HG03457 (cell line): ENCODE results near the gene CHCHD4.
"Not testable (repeated sequence)": the region's sequence is repeated elsewhere in the genome, so short reads cannot be mapped to it uniquely, and the experiment has no call there.

Experiments used
- ATAC-seq: cut with Tn5 transposase; IDR thresholded peaks from one replicate; pipeline ENCODE4 v1.9.1; 2021; ENCODE audit warnings: moderate number of reproducible peaks; ENCODE audit not compliant: unreplicated experiment

Gene CHCHD4

DNA sequence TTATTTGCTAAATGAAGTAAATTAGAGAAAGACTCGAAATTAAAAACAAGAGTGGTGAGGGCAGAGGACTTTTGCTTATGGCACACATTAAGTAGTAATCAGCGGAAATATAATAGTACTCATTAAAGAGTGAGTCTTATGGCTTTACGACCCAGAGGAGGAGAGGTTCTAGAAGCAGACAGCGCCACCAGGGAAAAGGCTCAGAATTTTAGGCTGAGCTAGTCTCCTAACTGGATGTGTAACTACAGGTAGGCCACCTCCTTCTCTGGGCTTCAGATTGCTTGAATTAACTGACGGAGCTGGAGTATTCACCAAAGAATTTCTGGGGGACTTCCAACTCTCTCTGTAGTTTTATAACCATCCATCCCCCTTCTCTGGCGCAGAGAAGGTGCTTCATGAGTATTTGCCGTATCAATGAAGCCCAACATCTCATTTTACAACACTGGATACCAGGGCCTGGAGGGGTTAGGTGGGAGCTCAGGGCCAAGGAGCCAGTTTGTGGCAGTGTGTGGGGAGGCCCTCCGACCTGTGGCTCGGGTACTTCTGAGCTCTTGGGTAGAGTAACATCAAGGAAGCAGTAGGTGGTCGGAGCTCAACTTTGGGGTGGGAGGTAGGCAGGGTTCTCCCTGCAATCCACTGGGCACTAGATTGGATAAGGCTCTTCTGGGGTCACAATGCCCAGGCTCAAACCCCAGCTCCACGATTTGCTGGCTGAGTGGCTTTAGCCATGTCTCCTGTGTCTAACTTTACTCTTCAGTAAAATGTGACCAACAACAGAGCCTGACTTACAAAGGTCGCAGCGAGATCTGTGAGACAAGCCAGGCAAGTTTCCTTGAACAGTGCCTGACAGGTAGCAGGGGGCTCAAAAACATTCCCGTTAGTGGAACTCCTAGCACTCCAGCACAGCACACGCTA, 1.1 kb downstream of the CHCHD4 start:
- no peak for ATAC-seq

DNA sequence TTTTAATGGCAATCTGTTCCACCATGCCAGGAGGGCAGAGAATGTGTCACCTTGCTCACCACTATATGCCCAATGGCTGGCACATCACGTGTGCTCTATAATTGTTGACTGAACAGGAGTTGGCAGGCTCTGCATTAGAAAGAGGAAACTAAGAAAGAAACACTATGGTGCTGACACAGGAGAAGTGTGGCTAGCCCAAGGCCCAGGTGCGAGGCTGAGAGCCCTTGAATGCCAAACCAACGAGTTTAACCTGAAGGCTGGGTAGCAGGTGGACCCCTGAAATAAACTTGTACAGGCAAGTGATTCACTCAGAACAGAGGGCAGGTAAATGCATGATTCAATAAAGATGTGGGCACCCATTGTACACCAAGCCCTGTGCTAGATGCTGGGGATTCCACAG, 2.4 kb downstream of the CHCHD4 start:
- ATAC-seq: no peak

DNA sequence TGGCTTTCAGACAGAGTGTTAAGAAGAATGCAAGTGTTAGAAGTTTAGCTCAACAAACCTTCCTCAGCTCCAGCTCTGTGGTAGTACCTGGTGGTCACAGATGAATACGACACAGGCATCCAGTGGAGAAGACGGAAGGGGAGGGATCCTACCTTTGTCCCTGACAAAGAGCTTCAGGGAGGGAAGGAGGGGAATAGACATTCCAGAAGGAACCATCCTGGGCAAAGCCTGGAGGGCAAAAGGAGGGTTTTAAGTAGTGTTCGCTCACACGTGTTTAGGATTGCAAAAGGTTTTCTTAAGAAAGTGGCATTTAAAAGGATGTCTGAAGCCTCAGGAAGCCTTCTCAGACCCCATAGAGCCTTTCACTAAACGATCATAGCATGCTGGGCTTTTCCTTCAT, 2.8 kb downstream of the CHCHD4 start:
- ATAC-seq: no peak

DNA sequence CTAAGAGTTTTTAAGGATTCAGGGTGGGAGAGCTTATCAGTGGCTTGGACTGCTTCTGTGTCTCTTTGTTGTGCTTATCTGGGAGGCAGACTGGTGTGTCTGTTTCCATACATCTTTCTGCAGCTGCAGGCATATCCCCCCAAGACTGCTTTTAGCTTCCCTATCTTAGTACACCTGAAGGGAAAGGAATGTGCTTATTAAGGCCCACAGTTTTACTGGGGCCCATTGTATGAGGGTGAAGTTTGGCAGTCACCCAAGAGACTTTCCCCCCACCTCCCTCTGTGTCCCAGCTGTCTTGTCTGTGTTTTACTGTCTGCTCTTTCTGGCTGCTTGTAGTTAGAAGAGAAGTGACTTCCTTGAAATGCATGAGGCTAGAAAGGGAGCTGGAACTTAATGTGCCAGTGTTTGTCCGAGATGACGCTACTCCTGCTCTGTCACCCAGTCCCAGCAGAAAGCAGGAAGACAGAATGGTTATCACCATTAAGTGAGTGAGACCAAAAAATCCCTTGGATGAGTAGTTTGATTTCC, 3.7 kb downstream of the CHCHD4 start:
- not testable (repeated sequence) for ATAC-seq

DNA sequence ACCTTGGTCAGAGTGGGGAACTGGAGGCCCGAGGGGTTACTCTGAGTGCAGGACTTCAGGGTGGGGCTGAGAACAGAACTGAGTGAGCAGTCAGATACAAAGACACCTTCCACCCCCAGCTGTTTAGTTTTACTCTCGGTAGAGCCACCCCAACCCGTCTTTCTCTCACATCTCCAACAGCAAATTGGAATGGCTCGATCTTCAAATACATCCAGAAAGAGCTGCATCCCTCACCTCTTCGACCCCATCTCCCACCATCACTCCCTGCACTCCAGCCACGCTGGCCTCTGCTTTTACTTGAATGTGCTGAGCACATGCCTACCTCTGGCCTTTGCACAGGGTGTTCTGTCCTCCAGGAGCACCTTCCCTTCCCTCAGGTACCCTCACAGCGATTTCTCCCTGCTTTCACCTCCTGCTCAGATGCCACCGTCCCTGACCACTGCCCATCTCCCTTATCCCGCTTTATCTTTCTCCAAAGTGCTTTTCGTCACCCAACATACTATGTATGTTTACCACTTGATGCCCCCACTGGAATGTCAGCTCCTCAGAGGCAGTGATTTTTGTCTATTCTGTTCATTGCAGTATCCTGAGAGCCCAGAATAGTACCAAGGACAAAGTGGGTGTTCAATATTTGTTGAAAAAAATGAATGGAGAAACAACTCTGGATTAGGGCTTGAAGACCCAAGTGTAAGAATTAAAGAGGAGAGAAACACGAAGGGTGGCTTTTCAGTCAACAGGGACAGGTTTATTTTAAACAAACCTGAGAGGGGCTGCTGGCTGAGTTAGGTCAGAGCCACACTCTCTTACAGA, 4.4 kb downstream of the CHCHD4 start:
- ATAC-seq: no peak

DNA sequence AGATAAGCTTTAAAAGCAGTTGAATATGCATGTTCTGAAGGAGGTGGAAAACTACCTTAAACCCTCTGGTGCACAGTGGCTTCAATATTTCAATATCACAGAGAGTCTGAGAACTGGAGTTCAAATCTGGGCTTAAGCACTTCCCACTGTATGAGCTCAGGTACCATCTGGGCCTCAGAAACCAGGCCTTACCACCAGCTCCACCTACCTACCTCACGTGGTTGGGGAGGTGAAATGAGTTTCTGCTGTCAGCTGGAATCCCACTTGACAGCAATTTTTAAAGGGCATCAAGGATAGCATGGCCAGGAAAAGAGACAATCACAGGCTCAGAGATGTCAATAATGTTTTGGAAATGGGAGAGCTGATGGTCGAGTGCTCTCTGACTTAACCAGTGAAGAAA, 5.0 kb downstream of the CHCHD4 start:
- ATAC-seq: no peak

DNA sequence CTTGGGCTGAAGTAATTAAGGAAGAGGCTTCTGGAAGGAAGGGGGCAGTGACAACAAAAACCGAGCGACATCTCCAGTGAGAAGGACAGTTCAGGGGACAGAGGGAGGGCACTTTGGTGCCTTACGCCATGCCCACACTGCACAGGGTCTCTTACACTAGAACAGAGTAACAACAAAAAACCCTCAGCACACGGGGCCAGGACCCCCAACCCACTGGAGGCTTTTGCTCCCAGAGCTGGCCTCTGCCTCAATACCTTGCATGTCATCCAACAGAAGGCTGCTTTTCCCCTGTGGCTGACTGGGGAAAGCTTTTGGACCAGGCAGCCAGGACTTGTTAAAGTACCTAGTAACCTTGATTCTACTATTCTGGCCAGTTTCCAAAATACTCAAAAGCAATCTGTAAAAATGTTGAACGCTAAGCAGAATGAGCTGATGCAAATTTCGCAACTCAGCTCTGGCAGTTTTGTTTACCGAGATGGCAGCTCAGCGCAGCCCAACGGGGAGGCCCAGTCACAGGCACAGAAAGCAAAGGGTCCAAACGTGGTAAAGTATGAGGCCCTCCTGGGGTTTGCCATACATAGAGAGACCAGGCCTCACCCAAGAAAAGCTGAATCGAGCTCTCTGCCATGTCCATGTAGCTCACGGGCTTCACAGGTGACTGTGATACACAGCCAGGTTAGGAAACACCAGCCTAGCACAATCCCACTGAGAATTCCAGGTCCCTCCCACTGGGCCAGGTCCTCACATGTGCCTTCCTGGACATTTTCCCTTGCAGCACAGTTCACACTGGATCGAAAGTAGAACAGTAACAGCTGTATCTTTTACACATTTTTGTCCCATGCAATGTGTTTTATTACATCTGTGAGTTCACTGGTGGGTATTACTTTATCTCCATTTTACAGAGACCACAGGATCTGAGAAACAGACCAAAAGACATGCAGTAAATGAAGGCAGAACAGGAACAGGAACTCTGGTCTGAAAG, 6.0 kb downstream of the CHCHD4 start:
- ATAC-seq: no peak

DNA sequence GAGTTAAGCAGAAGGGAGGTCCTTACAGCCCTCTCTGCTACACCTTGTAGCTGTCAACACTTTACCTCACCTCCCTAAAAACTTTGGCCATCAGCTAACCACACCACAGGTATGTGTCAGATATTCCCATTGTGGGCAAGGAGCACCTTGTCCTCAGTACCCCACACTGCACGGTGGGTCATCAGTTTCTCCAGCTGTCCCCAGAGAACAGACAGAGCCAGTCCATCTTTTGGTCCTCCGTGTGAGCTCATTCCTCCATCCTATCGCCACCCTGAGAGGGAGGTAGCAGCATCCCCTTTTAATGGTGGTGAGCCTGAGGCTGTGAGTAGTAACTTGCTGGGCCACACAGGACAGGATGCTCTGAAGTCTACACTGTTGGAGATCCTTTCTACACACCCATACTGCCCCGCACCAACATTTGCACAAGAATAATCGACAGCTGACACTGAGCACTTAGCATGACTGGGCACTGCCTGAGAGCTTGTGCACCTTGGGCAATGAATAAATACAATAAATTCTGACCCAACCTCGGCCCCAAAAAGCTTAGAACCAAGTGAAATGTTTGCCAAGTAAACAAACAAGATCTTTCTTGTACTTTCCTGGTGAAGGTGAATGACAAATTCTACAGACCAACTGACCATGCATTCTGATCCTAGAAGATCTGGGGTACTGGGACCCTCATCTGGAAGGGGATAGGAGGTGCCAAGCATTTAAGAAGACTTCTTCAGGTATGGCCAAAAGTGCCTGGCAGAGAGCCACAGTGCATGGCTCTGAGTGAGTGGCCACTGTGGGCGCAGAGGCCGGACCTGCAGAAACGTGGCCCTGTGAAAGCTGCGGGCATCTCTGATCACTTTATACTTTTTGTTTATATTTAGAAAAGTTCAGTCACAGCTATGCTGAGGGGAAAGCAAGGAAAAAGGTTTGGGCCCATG, 6.9 kb downstream of the CHCHD4 start:
- no peak for ATAC-seq

DNA sequence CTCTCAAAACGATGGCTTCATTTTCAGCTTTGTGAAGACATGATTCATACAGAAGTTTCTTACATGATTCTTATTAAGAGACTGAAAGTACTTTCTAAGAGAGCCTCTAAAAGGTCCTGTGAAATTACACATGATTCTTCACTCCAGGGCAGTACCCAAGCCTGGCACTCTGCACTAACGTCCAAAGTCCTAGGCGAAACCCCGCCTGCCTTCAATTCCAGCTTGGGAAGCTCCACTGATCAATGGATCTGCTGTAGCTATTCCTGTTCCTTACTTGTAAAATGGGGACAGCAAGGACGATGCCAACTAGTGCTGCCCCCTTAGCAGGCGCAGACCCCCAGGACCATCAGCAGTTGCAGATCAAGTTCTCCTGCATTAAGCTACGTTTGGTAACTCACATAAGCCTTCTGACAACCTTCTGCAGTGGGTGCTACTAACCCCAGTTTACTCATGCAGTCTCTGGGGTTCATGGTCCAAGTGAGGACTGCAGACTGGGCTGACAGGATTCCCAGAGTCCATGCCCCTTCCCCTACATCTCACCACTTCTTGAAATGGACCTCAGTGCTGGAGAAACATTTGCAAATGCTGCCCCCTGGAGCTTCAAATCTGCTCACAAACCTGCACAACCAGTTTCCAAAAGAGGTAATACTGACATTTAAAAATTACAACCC, 10.6 kb downstream of the CHCHD4 start:
- no peak for ATAC-seq

DNA sequence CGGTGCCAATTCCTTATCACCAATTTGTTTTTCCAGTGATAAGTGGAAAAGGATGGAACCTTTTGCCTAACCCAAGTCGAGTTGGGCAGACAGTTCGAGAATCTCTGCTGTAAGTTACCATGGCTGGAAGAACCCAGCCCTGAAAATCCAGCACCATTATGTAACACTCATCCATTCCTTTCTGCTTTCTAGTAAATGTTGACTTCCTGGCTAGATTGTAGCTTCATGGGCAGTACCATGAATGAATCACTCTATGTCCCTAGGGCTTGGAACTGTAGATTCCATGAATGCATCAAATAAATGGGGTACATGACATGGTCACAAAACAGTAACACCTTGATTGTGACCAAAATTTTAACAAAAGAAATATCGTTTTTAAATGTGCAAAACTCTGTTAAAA, 14.0 kb downstream of the CHCHD4 start:
- no peak for ATAC-seq

DNA sequence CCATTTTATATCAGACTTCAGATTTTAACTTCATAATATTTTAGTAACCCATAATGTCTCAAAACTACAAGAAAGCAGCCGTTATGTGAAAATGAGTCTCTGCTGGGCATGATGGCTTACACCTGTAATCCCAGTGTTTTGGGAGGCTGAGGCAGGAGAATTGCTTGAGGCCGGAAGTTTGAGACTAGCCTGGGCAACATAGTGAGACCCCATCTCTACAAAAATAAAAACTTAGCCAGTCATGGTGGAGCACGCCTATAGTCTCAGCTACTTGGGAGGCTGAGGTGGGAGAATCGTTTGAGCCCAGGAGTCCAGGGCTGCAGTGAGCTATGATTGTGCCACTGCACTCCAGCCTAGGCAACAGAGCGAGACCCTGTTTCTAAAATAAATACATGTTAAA, 14.8 kb downstream of the CHCHD4 start:
- ATAC-seq: not testable (repeated sequence)

DNA sequence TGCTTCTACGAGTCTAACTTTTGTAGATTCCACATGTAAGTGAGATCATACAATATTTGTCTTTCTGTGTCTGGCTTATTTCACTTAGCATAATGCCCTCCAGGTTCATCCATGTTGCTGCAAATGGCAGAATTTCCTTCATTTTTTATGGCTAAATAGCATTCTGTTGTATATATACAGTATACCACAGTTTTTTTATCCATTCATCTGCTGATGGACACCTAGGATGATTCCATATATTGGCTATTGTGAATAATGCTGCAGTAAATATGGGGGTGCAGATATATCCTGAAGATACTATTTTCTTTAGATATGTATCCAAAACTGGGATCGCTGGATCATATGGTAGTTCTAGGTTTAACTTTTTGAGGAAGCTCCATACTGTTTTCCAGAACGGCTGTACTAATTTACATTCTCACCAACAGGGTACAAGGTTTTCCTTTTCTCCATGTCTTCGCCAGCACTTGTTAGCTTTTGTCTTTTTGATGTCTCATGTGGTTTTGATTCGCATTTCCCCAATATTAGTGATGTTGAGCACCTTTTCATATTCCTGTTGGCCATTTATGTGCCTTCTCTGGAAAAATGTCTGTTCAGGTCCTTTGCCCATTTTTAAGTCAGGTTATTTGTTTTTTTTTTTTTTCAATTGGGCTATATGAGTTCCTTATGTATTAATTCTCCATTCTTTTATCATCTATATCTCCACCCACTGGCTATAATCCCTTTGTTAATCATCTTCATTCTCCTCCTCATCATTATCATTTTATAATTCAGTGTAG, 26.9 kb downstream of the CHCHD4 start:
- no peak for ATAC-seq

DNA sequence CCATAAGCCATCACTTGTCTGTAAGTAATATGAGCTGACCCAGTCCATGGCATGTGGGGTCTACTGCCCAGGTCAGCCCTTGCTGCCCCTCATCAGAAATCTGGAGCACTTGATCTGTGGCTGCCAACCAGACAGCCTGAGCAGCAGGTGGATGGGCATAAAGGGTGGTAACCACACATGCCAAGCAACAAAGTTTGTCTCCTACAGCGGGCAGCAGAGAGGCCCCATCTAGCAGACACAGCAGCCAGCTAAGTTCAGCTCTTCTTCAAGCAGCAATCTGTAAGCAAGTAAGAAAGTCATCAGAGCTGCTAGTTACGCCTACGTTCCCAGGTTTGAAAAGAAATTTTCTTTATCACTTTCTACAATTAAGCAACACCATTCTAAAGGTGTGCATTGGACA, 27.9 kb downstream of the CHCHD4 start:
- ATAC-seq: no peak

DNA sequence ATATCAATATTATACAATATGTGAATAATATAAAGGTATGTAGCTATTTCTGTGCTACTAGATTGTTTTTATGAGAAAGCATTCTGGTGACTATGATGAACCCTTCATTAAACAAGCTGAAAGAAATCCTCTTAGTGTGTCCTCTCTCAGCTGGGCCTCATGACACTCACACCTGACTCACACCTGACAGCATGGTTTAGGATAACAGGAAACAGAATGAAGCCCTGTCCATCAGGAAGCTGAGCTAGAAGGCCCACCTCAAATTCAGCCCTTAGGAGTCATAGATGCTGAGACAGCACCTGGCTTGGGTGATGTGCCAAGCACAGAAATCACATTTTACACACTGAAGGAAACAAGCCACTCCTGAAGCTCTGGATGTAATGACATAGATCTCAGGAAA, 30.8 kb downstream of the CHCHD4 start:
- ATAC-seq: no peak

DNA sequence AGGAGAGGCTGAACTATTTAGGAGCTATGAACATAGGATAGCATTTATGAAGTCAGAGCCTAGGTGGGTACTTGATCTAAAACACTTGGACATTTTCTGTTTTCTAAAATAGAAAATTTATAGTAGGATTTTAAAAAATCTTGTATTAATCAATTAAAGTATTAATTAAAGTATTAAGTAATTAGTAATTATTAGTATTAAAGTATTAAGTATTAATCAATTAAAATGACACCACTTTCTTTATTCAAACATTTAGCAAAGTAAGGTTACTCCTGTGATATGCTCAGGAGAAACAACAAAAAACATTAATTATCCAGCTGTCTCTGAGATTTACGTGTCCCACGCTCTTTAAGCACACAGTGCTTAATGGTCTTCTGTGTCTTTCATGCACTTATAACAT, 32.2 kb downstream of the CHCHD4 start:
- no peak for ATAC-seq

DNA sequence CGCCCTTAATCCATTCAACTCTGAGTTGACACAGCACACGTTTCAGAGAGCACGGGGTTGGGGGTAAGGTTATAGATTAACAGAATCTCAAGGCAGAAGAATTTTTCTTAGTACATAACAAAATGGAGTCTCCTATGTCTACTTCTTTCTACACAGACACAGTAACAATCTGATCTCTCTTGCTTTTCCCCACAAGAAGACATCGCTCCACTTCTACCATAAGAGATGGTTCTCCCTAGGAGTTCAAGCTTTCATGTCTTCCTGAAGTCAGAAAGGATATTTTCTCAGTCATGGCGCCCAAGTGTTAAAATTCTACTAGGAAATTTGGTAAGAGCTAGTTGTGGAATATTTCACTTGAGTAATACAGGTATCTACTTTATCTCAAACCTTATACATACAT, 32.7 kb downstream of the CHCHD4 start:
- ATAC-seq: not testable (repeated sequence)

DNA sequence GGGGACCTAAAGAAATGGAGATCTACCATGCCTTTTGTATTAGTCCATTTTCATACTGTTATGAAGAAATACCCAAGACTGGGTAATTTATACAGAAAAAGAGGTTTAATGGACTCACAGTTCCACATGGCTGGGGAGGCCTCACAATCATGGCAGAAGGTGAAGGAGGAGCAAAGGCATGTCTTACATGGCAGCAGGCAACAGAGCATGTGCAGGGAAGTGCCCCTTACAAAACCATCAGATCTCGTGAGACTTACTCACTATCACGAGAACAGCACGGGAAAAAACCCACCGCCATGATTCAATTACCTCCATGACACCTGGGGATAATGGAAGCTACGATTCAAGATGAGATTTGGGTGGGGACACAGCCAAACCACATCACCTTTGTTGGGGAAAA, 37.2 kb downstream of the CHCHD4 start:
- not testable (repeated sequence) for ATAC-seq

DNA sequence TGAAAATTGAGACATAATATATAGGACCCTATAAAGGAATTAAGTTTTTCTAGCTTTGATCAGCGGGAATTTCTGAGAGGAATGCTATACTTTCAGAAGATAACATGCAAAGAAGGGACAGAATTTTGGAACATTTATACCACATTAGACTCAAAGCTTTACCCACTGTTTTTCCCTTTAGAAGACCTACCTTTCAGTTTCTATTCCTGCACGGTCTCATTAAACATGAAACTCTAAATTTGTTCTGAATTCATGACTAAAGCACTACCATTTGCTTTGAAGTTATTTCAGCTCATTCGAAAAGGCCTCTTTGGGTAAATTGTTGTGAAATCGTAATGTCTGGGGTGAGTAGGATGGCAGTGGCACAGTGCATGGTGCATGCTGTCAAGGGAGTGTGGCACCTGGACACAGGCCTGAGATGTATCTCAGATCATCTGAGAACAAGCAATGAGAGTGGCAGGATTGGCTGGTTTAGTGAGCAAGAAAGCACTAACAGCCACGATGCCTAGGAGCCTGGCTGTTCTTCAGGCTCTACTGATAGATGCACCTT, 42.5 kb downstream of the CHCHD4 start:
- no peak for ATAC-seq
